Ishikawa (cell line): ENCODE results near the gene FKBP15.

ENCODE experiments used
- MAX ChIP-seq: IDR thresholded peaks from 2 replicates; pipeline ENCODE4 v1.6.1; 2012
- NFIC ChIP-seq: IDR thresholded peaks from 2 replicates; pipeline ENCODE4 v1.6.1; 2012
- RAD21 ChIP-seq: IDR thresholded peaks from 2 replicates; pipeline ENCODE4 v1.6.1; 2012; ENCODE audit warnings: low read depth
- REST ChIP-seq: IDR thresholded peaks from 2 replicates; pipeline ENCODE4 v1.6.1; 2012; ENCODE audit warnings: low read depth, mild to moderate bottlenecking
- TAF1 ChIP-seq: IDR thresholded peaks from 2 replicates; pipeline ENCODE4 v1.6.1; 2012; ENCODE audit warnings: low read depth, mild to moderate bottlenecking
- TCF12 ChIP-seq: IDR thresholded peaks from 2 replicates; pipeline ENCODE4 v1.6.1; 2012; ENCODE audit warnings: low read depth
- TEAD4 ChIP-seq: IDR thresholded peaks from 2 replicates; pipeline ENCODE4 v1.6.1; 2012
- USF1 ChIP-seq: IDR thresholded peaks from 2 replicates; pipeline ENCODE4 v1.6.1; 2012

DNA sequence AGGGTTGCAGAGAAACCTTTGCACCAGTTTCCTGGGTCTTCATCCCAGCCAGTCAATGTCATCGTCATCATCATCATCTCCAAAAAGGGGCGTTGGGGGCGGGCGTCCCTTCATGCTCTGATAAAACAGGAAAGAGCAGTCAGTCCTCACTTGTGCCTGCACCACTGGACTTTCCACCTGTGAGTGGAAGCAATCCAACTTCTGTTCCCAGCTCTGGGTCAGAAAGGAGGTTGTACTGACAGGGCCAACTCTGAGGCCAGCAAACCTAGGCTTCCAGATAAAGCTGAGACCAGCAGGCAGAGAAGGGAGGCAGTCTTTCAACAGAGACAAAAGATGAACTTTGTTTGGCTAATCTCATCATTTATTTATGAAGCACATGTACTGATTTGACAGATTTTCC is 55.0 kb downstream of the FKBP15 start:
- TF ChIP-seq RAD21 (no peak), TEAD4 (no peak), TAF1 (no peak), USF1 (no peak), MAX (no peak), NFIC (no peak), REST (no peak), TCF12 (no peak)
